Measurements from ENCODE around the gene MIOX. TPM values are rescaled to one million over a fixed set of nuclear protein-coding genes. Genes with fewer than 3 reads are reported as not detected.
"Not testable (repeated sequence)": the region's sequence is repeated elsewhere in the genome, so short reads cannot be mapped to it uniquely, and the experiment has no call there.

Gene MIOX
- polyA plus RNA-seq, 6 donors from 2014 or later, result not detected

GRCh38 chr22:50529897-50530579 lies 43.4 kb downstream of the MIOX start, which contains the start of gene TYMP:
TSS of gene TYMP (minus strand) at chr22:50530012. CDS start at chr22:50529709, 303 bp downstream.
- Mint-ChIP-seq H3K4me3 (peak within 1 kb of the TSS; percentile 89 to 97 (median 95)), H3K27me3 (no peaks in the 10 kb centered on the region), H3K36me3 (no peaks in the 10 kb centered on the region), H3K4me1 (peaks cover 45 to 49% (median 47%) of the 10 kb centered on the region in 3 donors), H3K9me3 (no peaks in the 10 kb centered on the region), H3K27ac (peak within 1 kb of the TSS; percentile 99 to 100 (median 100))
- DNase-seq (peak; percentile 69), ATAC-seq (ENCODE audit: low read depth in 2 of 2) (peak; percentile 8 to 17)

- H3K4me3 Mint-ChIP-seq, result peak overlapping the region; percentile 89 to 97 (median 95)
- ATAC-seq (ENCODE audit: low read depth in 2 of 2) (peak; percentile 0 to 1), DNase-seq (no peak)
- no peaks in the 10 kb centered on the region for H3K36me3 Mint-ChIP-seq
- peaks cover 45 to 53% (median 45%) of the 10 kb centered on the region in 3 donors for H3K4me1 Mint-ChIP-seq
- H3K27ac Mint-ChIP-seq, result peak overlapping the region in 5 of 6 donors; percentile 99 to 100 (median 100)
- no peaks in the 10 kb centered on the region for H3K27me3 Mint-ChIP-seq
- no peaks in the 10 kb centered on the region for H3K9me3 Mint-ChIP-seq
These were observed 43.9 kb downstream of the MIOX start for GRCh38 chr22:50530580-50530876.

- no peaks in the 10 kb centered on the region for H3K27me3 Mint-ChIP-seq
- no peaks in the 10 kb centered on the region for H3K36me3 Mint-ChIP-seq
- peak overlapping the region; percentile 89 to 97 (median 95) for H3K4me3 Mint-ChIP-seq
- H3K9me3 Mint-ChIP-seq, result no peaks in the 10 kb centered on the region
- peak; percentile 86 for DNase-seq
- H3K27ac Mint-ChIP-seq, result peak overlapping the region; percentile 99 to 100 (median 100)
- H3K4me1 Mint-ChIP-seq, result peaks cover 45 to 53% (median 45%) of the 10 kb centered on the region in 3 donors
- peak; percentile 61 for ATAC-seq (ENCODE audit: low read depth in 2 of 2)
These were observed 44.4 kb downstream of the MIOX start for GRCh38 chr22:50530877-50531545.

GRCh38 chr22:50531546-50531961 lies 44.9 kb downstream of the MIOX start:
- no peaks in the 10 kb centered on the region for H3K27me3 Mint-ChIP-seq
- no peaks in the 10 kb centered on the region for H3K36me3 Mint-ChIP-seq
- H3K4me1 Mint-ChIP-seq, result peaks cover 44 to 53% (median 45%) of the 10 kb centered on the region in 3 donors
- no peaks in the 10 kb centered on the region for H3K9me3 Mint-ChIP-seq
- peak overlapping the region; percentile 99 to 100 (median 100) for H3K27ac Mint-ChIP-seq
- ATAC-seq (ENCODE audit: low read depth in 2 of 2) (peak; percentile 59 to 61), DNase-seq (peak; percentile 83)
- peak overlapping the region; percentile 89 to 97 (median 95) for H3K4me3 Mint-ChIP-seq

DNA sequence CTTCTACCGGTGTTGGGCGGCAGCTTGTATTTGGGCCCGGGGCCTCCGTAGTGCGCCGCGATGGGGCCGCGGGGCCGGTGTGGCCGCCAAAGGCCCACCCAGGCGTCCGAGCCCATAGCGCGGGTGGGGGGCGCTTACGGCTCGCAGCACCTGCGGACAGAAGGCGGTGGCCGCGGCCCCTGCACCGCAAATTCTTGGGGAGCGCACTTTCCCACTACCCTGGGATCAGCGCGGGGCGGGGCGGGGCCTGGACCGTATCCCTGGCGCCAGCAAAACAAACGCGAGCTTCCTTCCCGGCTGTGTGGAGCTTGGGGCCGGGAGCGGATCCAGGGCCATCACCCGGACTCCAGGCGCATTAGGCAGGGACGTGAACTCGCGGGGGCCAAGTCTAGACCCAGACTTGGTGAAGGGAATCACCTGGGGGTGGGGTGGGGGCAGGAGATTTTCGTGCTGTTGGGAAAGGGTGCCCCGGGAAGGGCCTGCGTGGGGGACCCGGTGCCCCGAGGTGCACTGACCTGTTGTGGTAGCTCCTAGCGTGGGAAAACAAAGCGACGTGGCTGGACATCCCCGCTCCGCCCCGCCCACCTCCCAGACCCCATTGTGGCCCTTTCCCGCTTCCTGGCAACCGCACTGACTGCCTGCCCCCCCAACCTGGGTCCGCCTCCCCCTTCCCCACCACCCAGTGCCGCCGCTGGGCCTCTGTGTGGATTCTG lies 45.5 kb downstream of the MIOX start:
- peaks cover 39 to 52% (median 40%) of the 10 kb centered on the region in 3 donors for H3K4me1 Mint-ChIP-seq
- no peaks in the 10 kb centered on the region for H3K9me3 Mint-ChIP-seq
- H3K27ac Mint-ChIP-seq, result peak overlapping the region; percentile 96 to 100 (median 100)
- no peaks in the 10 kb centered on the region for H3K36me3 Mint-ChIP-seq
- no peaks in the 10 kb centered on the region for H3K27me3 Mint-ChIP-seq
- peak overlapping the region; percentile 89 to 97 (median 95) for H3K4me3 Mint-ChIP-seq
- DNase-seq (no peak), ATAC-seq (ENCODE audit: low read depth in 2 of 2) (no peak)

- Mint-ChIP-seq H3K4me1 (peaks cover 35 to 48% (median 36%) of the 10 kb centered on the region in 3 donors), H3K9me3 (no peaks in the 10 kb centered on the region), H3K27ac (peak overlapping the region; percentile 30 to 100 (median 97)), H3K4me3 (peak overlapping the region; percentile 74 to 95 (median 90)), H3K36me3 (no peaks in the 10 kb centered on the region), H3K27me3 (no peaks in the 10 kb centered on the region)
- DNase-seq (no peak), ATAC-seq (ENCODE audit: low read depth in 2 of 2) (no peak)
These were observed 46.5 kb downstream of the MIOX start for GRCh38 chr22:50532824-50533796.

GRCh38 chr22:50533856-50534711 lies 47.4 kb downstream of the MIOX start:
- H3K9me3 Mint-ChIP-seq; H3K27me3 Mint-ChIP-seq; H3K36me3 Mint-ChIP-seq; DNase-seq; ATAC-seq (ENCODE audit: low read depth in 2 of 2): not testable (repeated sequence)
- H3K27ac Mint-ChIP-seq, result peak overlapping the region; percentile 63 to 100 (median 85)
- H3K4me1 Mint-ChIP-seq, result peaks cover 29 to 43% (median 39%) of the 10 kb centered on the region in 3 donors
- peak overlapping the region in 7 of 8 donors; percentile 29 to 95 (median 56) for H3K4me3 Mint-ChIP-seq

DNA sequence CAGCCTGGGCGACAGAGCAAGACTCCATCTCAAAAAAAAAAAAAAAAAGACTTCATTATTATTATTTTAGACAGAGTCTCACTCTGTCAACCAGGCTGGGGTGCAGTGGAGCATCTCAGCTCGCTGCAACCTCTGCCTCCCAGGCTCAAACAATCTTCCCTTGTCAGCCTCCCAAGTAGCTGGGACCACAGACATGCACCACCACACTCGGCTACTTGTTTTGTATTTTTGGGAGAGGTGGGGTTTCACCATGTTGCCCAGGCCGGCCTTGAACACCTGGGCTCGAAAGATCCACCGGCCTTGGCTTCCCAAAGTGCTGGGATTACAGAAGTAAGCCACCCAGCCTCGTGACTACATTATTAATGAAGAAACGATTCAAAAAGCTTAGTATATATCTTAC lies 48.5 kb downstream of the MIOX start:
- Mint-ChIP-seq H3K27me3 (no peaks in the 10 kb centered on the region), H3K27ac (peak overlapping the region in 3 of 6 donors; percentile 79 to 100 (median 86))

DNA sequence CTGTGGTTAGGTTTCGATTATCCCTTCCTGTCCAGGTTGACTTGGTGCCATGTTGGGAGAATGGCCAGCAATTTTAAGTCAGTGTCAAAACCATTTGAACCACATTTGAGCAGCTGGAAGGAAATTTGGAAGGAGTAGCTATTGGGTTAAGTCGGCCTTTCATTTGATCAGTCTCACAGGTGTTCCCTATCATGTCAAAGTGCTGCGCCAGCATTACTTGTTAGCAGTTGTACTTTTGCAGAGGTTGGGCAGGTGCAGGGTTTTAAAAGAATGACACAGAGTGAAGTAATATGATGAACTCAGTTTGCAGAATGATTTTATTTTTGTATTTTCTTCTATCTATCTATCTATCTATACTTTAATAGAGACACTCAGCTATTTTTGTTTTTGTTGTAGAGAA lies 49.6 kb downstream of the MIOX start:
- Mint-ChIP-seq H3K27me3 (no peaks in the 10 kb centered on the region), H3K9me3 (no peaks in the 10 kb centered on the region), H3K4me1 (peaks cover 32 to 62% (median 54%) of the 10 kb centered on the region in 3 donors), H3K36me3 (no peaks in the 10 kb centered on the region), H3K27ac (peak overlapping the region in 2 of 6 donors; percentile 28 to 59), H3K4me3 (no peak overlapping the region)
- DNase-seq (no peak), ATAC-seq (ENCODE audit: low read depth in 2 of 2) (no peak)

More for the DNA sequence above, 48.5 kb downstream of the MIOX start:
- ATAC-seq (ENCODE audit: low read depth in 2 of 2) (no peak), DNase-seq (no peak)
- Mint-ChIP-seq H3K4me1 (peaks cover 35 to 52% (median 49%) of the 10 kb centered on the region in 3 donors), H3K4me3 (peak overlapping the region in 3 of 8 donors; percentile 20 to 68 (median 30)), H3K9me3 (no peaks in the 10 kb centered on the region), H3K36me3 (no peaks in the 10 kb centered on the region)

GRCh38 chr22:50537765-50538164 lies 51.1 kb downstream of the MIOX start:
- DNase-seq (no peak), ATAC-seq (ENCODE audit: low read depth in 2 of 2) (no peak)
- peaks cover 33 to 72% (median 49%) of the 10 kb centered on the region in 3 donors for H3K4me1 Mint-ChIP-seq
- H3K36me3 Mint-ChIP-seq, result no peaks in the 10 kb centered on the region
- peak overlapping the region; percentile 90 to 100 (median 98) for H3K27ac Mint-ChIP-seq
- H3K27me3 Mint-ChIP-seq, result no peaks in the 10 kb centered on the region
- no peaks in the 10 kb centered on the region for H3K9me3 Mint-ChIP-seq
- H3K4me3 Mint-ChIP-seq, result peak overlapping the region in 4 of 8 donors; percentile 5 to 48 (median 28)

Measured in naive B cell (primary cell).